ENCODE results near the gene THSD7B.
A peak's percentile ranks its signal among the peaks of the same experiment; 100 is the strongest.
"Not testable (repeated sequence)": the region's sequence is repeated elsewhere in the genome, so short reads cannot be mapped to it uniquely, and the experiment has no call there.

Gene THSD7B

DNA sequence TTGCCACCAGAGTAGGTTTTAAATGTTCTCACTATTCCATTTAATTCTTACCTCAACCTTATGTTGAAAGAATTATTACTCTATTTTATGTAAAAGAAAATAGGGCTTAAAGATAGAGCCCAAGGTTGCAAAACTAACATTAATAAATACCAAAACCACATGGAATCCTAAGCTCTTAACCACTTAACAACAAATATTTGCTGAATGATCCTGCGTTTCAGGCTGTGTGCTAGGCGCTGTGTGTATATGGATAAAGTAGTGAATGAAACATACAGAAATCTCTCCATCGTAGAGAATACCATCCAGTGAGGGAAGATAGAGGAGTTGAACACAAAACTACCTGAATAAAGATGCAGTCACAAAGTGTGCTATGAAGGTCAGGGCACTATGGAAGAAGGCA, 485.1 kb downstream of the THSD7B start:
- no peak for DNase-seq (ENCODE audit: low spot score)

- DNase-seq (ENCODE audit: low spot score), result no peak
Observed at GRCh38 chr2:137251045-137251444, 485.7 kb downstream of the THSD7B start.

- peak; percentile 44 for DNase-seq (ENCODE audit: low spot score)
Observed at GRCh38 chr2:137252934-137253333, 487.6 kb downstream of the THSD7B start.

GRCh38 chr2:137254052-137254451, 488.7 kb downstream of the THSD7B start:
- DNase-seq (ENCODE audit: low spot score), result peak; percentile 9

DNA sequence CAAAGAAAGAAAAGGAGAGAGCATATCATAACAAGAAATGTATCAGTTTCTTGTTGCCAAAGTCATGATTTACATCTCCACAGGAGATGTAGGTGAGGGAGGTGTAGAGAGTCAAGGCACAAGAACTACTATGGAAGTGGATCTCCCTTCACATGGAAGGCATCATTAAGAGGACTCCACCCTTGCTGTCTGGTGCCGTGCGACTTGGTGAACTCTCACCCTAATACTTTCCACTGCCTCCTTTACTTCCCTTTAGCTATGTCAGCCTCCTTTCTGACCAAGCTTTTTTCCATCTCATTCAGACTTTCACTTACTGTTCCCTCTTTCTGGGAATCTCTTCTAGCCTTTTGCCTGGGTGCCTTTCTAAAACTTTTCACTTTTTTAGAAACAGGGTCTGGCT, 490.0 kb downstream of the THSD7B start:
- DNase-seq (ENCODE audit: low spot score), result no peak

DNA sequence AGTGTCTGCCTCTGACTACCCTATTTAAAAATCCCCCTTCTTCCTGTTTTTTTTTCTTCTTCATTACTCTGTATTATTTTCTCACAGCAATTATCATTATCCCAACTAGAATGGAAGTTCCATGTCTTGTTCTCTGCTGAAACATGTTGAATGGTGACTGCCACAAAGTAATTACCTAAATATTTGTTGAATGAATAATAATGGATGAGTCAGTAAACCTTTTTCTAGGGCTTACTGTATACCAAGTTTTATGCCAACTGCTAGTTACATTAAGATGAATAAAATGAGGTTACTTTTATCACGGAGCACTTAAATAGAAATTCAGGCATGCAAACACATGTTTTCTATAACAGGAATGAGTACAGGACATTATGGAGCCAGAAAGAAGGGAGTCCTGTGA, 490.6 kb downstream of the THSD7B start:
- peak; percentile 22 for DNase-seq (ENCODE audit: low spot score)

DNA sequence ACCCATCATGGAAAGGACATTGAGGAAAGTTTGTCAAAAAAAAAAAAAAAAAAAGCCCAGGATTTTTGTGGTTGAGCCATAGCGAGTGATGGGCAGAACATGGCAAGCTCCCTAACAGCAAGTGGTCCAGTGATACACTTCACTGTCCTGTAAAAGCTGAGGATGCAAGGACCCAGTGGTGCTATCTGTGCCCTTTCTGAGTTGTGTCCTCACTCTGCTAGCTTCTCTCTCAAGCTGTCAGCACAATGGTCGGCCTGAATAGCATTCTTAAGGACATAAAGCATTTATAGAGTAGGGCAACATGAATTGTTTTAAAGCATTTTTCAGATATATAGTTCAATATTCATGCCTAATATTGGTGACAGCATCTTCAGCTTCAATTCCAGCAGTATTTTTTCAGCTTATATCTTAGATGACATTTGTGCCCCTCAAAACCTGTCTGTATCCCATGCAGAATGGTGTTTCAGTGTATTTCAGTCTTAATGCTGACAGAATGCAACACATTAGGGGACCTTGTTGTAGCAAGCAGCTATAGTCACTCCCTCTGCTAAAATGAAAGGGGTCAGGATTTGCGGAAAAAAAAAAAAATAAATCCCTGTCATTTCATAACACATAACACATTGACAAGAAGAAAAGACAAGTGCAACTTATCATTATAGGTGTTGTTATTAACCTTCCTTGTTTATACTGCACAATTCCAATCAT, 496.7 kb downstream of the THSD7B start:
- DNase-seq (ENCODE audit: low spot score), result no peak

GRCh38 chr2:137262594-137262993, 497.2 kb downstream of the THSD7B start:
- no peak for DNase-seq (ENCODE audit: low spot score)

DNA sequence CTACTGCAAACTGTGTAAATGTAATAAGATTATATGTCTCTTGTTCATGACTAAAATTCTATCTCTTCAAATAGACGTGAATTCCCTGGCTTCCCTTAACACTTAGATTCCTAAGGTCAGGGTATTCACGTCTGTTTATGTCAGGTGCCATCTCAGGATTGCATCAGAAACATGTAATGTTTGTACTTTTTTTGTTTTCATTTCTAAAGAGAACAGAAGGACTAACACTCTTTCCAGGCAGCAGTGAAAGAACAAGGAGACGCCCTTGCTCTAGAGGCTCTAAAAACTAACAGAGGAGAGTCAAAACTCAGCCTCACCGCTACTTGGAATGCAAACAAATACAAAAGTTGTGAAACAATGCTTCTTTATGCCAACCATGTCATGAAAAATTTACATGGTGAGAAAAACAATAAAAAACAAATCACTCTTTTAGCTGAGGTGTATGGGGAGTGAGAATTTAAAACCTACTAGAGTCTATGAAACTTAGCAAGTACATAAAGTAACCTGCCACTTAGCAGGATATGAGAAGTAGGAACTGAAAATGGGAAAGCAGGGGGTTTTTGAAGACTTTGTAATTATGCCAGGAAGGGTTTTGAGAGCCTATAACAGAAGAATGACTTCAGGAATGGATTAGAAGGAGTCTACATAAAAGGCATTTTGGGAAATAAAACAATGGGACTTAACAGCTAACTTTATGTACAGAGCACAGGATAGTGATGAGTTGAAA, 522.7 kb downstream of the THSD7B start:
- peak; percentile 2 for DNase-seq (ENCODE audit: low spot score)

GRCh38 chr2:137291836-137292570, 526.7 kb downstream of the THSD7B start:
- no peak for DNase-seq (ENCODE audit: low spot score)

DNA sequence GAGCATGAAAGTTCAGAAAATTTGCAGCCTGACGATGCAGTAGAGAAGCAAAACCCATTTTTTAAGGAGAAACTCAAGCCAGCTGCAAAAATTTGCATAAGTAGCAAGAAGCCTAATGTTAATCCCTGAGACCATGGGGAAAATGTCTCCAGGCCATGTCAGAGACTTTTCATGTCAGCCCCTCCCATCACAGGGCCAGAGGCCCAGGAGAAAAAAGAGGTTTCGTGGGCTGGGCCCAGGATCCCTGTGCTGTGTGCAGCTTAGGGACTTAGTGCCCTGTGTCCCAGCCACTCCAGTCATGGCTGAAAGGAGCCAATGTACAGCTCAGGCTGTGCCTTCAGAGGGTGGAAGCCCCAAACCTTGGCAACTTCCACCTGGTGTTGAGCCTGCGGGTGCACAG, 533.0 kb downstream of the THSD7B start:
- no peak for DNase-seq (ENCODE audit: low spot score)

DNA sequence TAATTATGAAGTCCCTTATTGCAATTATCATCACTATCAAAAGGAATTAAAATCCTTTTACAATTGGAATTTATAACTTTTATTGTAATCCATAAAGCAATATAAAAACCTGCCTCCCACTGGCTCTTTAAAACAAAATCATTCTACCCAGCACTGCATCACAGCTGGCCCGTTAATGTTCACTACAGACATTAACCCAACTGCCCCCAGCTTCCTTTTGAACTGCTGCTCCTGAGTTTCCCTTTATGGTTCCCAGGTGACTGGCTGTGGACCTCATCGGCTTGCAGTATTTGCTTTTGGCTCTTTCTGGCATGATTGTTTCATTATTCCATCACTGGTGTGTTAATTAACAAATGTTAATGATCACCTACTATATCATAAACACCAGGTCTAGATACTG, 535.6 kb downstream of the THSD7B start:
- DNase-seq (ENCODE audit: low spot score), result no peak

DNA sequence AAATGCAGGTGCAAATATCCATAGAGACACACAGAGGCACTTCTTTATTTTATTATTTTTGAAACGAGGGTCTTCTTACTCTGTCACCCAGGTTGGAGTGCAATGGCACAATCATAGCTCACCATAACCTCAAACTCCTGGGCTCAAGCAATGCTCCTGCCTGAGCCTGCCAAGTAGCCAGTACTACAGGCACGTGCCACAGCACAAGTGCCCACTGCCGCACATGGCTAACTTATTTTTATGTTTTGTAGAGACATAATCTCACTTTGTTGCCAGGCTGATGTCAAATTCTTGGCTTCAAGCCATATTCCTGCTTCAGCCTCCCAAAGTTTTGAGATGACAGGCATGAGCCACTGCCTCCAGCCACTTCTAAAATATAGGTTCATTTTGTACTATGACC, 537.6 kb downstream of the THSD7B start:
- DNase-seq (ENCODE audit: low spot score), result no peak

DNA sequence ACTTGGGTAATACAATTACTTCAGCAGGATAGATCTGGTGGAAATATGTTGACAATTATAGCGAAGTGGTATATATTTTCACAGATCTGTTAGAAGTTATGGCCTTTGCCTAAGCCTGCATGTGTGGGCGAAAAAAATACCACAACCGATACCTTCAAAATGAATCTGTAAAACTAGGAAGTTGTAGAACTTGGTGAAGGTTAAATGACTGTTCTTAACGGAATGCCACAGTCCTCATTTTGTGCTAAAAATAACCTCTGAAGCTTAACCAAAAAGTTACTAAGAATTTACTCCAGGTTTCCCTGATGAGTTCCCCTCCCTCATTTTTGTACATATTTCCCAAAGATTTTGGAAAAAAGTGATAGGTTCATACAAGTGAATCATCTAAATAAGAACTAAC, 550.7 kb downstream of the THSD7B start:
- DNase-seq (ENCODE audit: low spot score), result peak; percentile 38

GRCh38 chr2:137321566-137321965, 556.2 kb downstream of the THSD7B start:
- DNase-seq (ENCODE audit: low spot score), result no peak

- DNase-seq (ENCODE audit: low spot score), result not testable (repeated sequence)
Observed at GRCh38 chr2:137331562-137331961, 566.2 kb downstream of the THSD7B start.

- peak; percentile 61 for DNase-seq (ENCODE audit: low spot score)
Observed at GRCh38 chr2:137333386-137334165, 568.2 kb downstream of the THSD7B start.

DNA sequence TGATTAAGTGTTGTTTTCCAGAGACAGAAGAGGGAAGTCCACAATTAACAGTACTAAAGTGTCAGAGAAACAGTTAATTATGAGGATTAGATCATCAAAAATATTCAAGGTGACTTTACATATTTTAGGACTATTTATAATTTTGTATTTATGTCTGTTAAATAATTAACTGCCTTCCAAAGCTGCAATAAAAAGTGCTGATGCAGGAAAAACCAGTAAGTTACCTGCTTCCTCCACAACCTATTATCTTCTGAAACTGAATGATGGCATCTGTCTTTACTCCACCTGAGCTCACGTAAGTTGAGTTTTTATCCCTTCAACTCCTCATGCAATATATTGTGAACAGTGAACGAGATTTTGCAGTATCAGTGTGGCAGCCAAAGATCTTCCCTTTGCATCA, 570.7 kb downstream of the THSD7B start:
- no peak for DNase-seq (ENCODE audit: low spot score)

DNA sequence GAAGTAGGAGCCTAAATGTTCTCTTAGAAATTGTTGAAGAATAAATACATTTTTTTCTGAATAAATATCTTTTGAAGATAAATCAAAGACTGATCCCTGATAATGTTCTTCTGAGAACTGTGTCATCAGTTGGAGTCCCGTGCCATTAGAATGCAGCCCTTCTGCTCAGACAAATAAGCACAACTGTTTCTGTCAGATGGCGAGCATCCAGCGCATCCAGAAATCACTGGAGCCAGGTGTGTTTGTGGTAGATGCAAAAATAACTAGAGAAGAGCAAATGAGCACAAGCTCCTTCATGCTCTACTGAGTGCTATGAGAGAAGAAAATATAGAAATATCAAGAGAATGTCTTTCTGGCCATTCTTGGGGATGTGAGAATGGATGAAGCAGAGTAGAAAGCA, 573.7 kb downstream of the THSD7B start:
- no peak for DNase-seq (ENCODE audit: low spot score)

GRCh38 chr2:137345994-137346393, 580.6 kb downstream of the THSD7B start:
- no peak for DNase-seq (ENCODE audit: low spot score)

DNA sequence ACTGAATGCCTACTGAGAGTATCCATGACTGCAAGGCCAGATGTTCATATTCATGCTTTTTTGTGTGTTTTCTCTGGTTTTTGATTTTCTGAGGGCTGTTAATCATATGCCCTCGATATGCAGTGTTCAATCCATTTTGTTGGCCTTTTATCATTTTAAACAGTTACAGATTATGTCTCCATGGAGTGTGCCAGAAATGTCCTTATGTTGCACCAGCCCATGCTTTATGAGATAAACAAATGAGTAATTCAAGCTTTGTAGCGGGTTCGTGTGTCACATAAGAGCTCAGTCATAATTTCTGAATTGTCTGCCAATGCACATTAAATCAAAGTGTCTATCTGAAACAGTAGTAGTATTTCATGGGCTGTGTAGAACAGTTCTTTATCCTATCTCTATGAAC, 583.0 kb downstream of the THSD7B start:
- DNase-seq (ENCODE audit: low spot score), result no peak

GRCh38 chr2:137357634-137358033, 592.3 kb downstream of the THSD7B start:
- no peak for DNase-seq (ENCODE audit: low spot score)

Measured in GM03348 (cell line).